ENCODE measurements around the gene TCF25. TPM values are rescaled to one million over a fixed set of nuclear protein-coding genes. Genes with fewer than 3 reads are reported as not detected.

The TCF25 gene
- total RNA-seq, 2 experiments from 2014 or later = 306 to 307 TPM

DNA sequence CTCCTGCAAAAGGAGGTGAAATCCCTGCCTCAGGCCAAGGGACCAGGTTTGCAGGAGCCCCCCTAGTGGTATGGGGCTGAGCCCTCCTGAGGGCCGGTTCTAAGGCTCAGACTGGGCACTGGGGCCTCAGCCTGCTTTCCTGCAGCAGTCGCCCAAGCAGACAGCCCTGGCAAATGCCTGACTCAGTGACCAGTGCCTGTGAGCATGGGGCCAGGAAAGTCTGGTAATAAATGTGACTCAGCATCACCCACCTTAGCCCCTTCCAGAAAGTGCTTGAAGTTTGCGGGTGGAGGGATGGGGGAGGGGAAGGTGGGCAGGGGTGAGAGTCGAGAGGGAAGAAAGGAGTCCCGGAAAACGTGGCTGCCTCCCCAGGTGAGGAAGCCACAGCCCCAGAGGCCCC lies 47.3 kb downstream of the TCF25 start:
- Histone ChIP-seq H3K27ac (ENCODE audit: low read depth in 1 of 2, low read length in 2 of 2) (no peak overlapping the region), H3K4me1 (ENCODE audit: insufficient read depth, low read length) (peaks cover 93% of the 10 kb centered on the region), H3K4me3 (ENCODE audit: low read length) (no peak overlapping the region), H3K27me3 (ENCODE audit: control insufficient read depth in 1 of 2, insufficient read depth in 2 of 2, low read length in 2 of 2) (peaks cover 36 to 49% of the 10 kb centered on the region in 2 experiments), H3K36me3 (ENCODE audit: insufficient read depth, low read length) (no peaks in the 10 kb centered on the region), H3K9me3 (ENCODE audit: control insufficient read depth in 1 of 2, insufficient read depth in 1 of 2, low read length in 2 of 2) (peaks cover 0 to 25% of the 10 kb centered on the region in 2 experiments)
- TF ChIP-seq, protein P1, sequence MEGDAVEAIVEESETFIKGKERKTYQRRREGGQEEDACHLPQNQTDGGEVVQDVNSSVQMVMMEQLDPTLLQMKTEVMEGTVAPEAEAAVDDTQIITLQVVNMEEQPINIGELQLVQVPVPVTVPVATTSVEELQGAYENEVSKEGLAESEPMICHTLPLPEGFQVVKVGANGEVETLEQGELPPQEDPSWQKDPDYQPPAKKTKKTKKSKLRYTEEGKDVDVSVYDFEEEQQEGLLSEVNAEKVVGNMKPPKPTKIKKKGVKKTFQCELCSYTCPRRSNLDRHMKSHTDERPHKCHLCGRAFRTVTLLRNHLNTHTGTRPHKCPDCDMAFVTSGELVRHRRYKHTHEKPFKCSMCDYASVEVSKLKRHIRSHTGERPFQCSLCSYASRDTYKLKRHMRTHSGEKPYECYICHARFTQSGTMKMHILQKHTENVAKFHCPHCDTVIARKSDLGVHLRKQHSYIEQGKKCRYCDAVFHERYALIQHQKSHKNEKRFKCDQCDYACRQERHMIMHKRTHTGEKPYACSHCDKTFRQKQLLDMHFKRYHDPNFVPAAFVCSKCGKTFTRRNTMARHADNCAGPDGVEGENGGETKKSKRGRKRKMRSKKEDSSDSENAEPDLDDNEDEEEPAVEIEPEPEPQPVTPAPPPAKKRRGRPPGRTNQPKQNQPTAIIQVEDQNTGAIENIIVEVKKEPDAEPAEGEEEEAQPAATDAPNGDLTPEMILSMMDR (IDR thresholded peaks at IDR 0.05) = no peak
- Mint-ChIP-seq H3K27ac (no peak overlapping the region), H3K4me3 (peak overlapping the region; percentile 34), H3K4me1 (ENCODE audit: low read depth) (peaks cover 49% of the 10 kb centered on the region), H3K27me3 (peaks cover 15% of the 10 kb centered on the region), H3K36me3 (ENCODE audit: low read depth) (no peaks in the 10 kb centered on the region), H3K9me3 (no peaks in the 10 kb centered on the region)
- peak in 2 of 14 experiments; percentile 19 to 41 for DNase-seq
- POLR2A ChIA-PET = no interaction called here
- intact Hi-C loops (cut with DNase I, micrococcal nuclease) = no loop called here
- no peak for ATAC-seq (ENCODE audit: poor library complexity)
- CTCF ChIA-PET = no interaction called here

DNA sequence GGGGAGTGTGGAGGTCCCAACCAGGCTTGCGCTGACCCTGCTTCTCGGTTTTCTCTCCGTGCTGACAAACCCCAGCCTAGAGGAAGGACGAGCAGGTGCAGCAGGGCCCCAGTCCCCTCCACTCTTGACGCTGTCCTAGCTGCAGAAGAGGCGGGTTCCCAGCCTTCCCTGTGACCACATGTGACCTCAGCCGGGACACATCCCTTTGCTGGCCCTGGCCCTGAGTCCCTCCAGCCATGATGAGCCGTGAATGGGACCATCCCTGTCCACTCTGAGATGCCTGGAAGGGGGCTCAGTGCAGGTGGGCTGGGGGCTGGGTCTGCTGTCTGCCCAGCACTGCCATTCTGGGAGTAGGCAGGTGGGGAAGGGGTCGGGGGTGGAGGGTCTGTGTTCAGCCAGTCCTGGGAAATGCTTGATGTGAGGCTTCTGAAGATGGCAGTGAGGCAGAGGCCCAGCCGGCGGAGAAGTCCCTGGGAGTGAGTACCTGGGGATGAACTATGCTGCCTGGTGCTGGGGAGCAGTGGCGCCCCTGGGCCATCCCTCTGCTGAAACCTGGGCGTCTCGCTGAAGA lies 47.8 kb downstream of the TCF25 start:
- Mint-ChIP-seq H3K4me3 (peak overlapping the region; percentile 34), H3K27ac (no peak overlapping the region), H3K4me1 (ENCODE audit: low read depth) (peaks cover 49% of the 10 kb centered on the region), H3K9me3 (no peaks in the 10 kb centered on the region), H3K36me3 (ENCODE audit: low read depth) (no peaks in the 10 kb centered on the region), H3K27me3 (peaks cover 15% of the 10 kb centered on the region)
- Histone ChIP-seq H3K27me3 (ENCODE audit: control insufficient read depth in 1 of 2, insufficient read depth in 2 of 2, low read length in 2 of 2) (peaks cover 38 to 49% of the 10 kb centered on the region in 2 experiments), H3K27ac (ENCODE audit: low read depth in 1 of 2, low read length in 2 of 2) (no peak overlapping the region), H3K4me1 (ENCODE audit: insufficient read depth, low read length) (peaks cover 94% of the 10 kb centered on the region), H3K9me3 (ENCODE audit: control insufficient read depth in 1 of 2, insufficient read depth in 1 of 2, low read length in 2 of 2) (peaks cover 0 to 30% of the 10 kb centered on the region in 2 experiments), H3K36me3 (ENCODE audit: insufficient read depth, low read length) (no peaks in the 10 kb centered on the region), H3K4me3 (ENCODE audit: low read length) (no peak overlapping the region)
- DNase-seq (peak in 1 of 14 experiments; percentile 9), ATAC-seq (ENCODE audit: poor library complexity) (no peak)
- TF ChIP-seq, protein P1 (IDR thresholded peaks at IDR 0.05) = no peak
- intact Hi-C loops (cut with DNase I, micrococcal nuclease) = no loop called here
- ChIA-PET POLR2A (no interaction called here), CTCF (interaction anchor here (1.6 kb wide), 1 partner anchor 11 kb away, joined by 8 read pairs; no protein-coding TSS in a partner anchor)

DNA sequence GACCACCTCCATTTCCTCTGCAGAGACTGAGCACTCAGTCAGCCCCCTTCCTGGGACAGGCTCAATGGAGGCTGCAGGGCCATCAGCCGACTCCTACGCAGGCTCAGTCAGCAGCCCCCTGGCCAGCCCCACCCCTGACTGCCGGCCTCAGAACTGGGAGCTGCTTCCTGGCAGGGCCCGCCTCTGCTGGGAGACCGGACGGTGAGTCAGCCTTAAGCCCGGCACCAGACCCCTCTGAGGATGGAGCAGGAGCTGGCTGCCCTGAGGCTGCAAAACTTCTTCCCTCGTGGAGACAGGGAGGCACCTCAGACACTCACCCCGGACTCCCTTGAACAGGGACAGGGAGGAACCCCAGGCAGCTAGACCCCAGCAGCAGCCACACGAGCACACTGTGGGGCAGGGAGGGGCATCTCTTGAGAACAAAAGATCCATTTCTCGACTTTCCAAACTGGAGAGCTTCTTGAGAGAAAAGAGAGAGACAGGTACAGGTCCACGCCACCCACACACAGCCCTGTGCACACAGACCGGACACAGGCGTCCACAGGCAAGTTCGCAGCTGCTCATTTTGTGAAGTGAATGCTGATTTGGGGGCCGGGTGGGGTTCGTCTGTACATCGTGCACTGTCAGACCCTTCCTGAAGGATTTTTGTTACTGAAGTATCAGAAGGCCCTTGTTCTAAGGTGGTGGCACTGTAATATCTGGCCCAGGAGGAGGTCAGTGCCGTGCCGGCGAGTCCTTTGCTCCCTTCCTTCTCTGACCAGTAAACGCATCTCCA lies 48.5 kb downstream of the TCF25 start:
- Histone ChIP-seq H3K9me3 (ENCODE audit: control insufficient read depth in 1 of 2, insufficient read depth in 1 of 2, low read length in 2 of 2) (peaks cover 0 to 35% of the 10 kb centered on the region in 2 experiments), H3K4me1 (ENCODE audit: insufficient read depth, low read length) (peaks cover 94% of the 10 kb centered on the region), H3K36me3 (ENCODE audit: insufficient read depth, low read length) (no peaks in the 10 kb centered on the region), H3K4me3 (ENCODE audit: low read length) (no peak overlapping the region), H3K27ac (ENCODE audit: low read depth in 1 of 2, low read length in 2 of 2) (no peak overlapping the region), H3K27me3 (ENCODE audit: control insufficient read depth in 1 of 2, insufficient read depth in 2 of 2, low read length in 2 of 2) (peaks cover 44 to 55% of the 10 kb centered on the region in 2 experiments)
- H3K4me3 Mint-ChIP-seq = peak overlapping the region; percentile 34
- no peaks in the 10 kb centered on the region for H3K9me3 Mint-ChIP-seq
- ChIA-PET CTCF (interaction anchor here (1.6 kb wide), 1 partner anchor 12 kb away, joined by 8 read pairs; no protein-coding TSS in a partner anchor), POLR2A (no interaction called here)
- H3K27me3 Mint-ChIP-seq = peaks cover 20% of the 10 kb centered on the region
- intact Hi-C loops (cut with DNase I, micrococcal nuclease) = no loop called here
- H3K36me3 Mint-ChIP-seq (ENCODE audit: low read depth) = no peaks in the 10 kb centered on the region
- ATAC-seq (ENCODE audit: poor library complexity) = no peak
- H3K4me1 Mint-ChIP-seq (ENCODE audit: low read depth) = peaks cover 49% of the 10 kb centered on the region
- no peak overlapping the region for H3K27ac Mint-ChIP-seq
- DNase-seq = peak in 1 of 14 experiments; percentile 47
- TF ChIP-seq, protein P1 (IDR thresholded peaks at IDR 0.05) = no peak
